Measurements from ENCODE around the gene PHKA1. TPM values are rescaled to one million over a fixed set of nuclear protein-coding genes. Genes with fewer than 3 reads are reported as not detected.
"Not testable (repeated sequence)": the region's sequence is repeated elsewhere in the genome, so short reads cannot be mapped to it uniquely, and the experiment has no call there.

Gene PHKA1
- total RNA-seq, 2 experiments from 2014 or later, result 3.5 to 3.8 TPM

- DNase-seq, result no peak
- Mint-ChIP-seq H3K4me1 (ENCODE audit: low read depth) (no peaks in the 10 kb centered on the region), H3K27ac (no peak overlapping the region), H3K36me3 (peaks cover 2% of the 10 kb centered on the region), H3K27me3 (no peaks in the 10 kb centered on the region), H3K4me3 (no peak overlapping the region), H3K9me3 (peaks cover 4% of the 10 kb centered on the region)
- ChIA-PET CTCF (no interaction called here), POLR2A (no interaction called here)
- intact Hi-C loops (cut with micrococcal nuclease), result no loop called here
Observed at GRCh38 chrX:72705814-72706213, 8.3 kb downstream of the PHKA1 start.

GRCh38 chrX:72705111-72705510 is 9.0 kb downstream of the PHKA1 start:
- Mint-ChIP-seq H3K4me1 (ENCODE audit: low read depth) (no peaks in the 10 kb centered on the region), H3K4me3 (no peak overlapping the region), H3K27ac (no peak overlapping the region), H3K27me3 (no peaks in the 10 kb centered on the region), H3K9me3 (peaks cover 4% of the 10 kb centered on the region), H3K36me3 (peaks cover 2% of the 10 kb centered on the region)
- DNase-seq, result no peak
- intact Hi-C loops (cut with micrococcal nuclease), result no loop called here
- CTCF ChIA-PET, result no interaction called here
- POLR2A ChIA-PET, result no interaction called here

GRCh38 chrX:72694170-72694569 is 19.9 kb downstream of the PHKA1 start:
- DNase-seq, result no peak
- H3K27me3 Mint-ChIP-seq, result no peaks in the 10 kb centered on the region
- H3K4me3 Mint-ChIP-seq, result no peak overlapping the region
- CTCF ChIA-PET, result no interaction called here
- H3K9me3 Mint-ChIP-seq, result no peaks in the 10 kb centered on the region
- intact Hi-C loops (cut with micrococcal nuclease), result no loop called here
- POLR2A ChIA-PET, result no interaction called here
- no peaks in the 10 kb centered on the region for H3K4me1 Mint-ChIP-seq (ENCODE audit: low read depth)
- H3K36me3 Mint-ChIP-seq, result peaks cover 1% of the 10 kb centered on the region
- H3K27ac Mint-ChIP-seq, result no peak overlapping the region

DNA sequence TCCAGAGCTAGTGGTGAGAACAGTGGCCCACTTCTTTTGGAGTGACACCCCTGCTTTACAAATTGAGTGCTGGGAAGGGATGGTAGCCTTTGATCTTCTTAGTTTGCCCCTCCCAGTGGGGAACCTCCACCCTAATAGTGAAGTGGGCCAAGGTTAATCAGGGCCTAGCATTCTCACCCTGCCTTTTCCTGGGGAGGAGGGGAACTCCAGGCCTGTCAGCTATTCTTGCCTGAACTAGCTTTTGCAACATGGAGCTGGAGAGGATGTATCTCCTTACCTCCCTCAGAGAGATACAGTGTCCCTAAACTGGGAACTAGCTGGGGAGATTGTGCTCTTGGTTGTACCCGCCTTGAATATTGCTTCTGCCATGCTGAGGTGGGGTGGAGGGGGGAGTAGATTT is 20.6 kb downstream of the PHKA1 start:
- Mint-ChIP-seq H3K4me3 (no peak overlapping the region), H3K27me3 (no peaks in the 10 kb centered on the region), H3K9me3 (no peaks in the 10 kb centered on the region), H3K4me1 (ENCODE audit: low read depth) (no peaks in the 10 kb centered on the region), H3K27ac (no peak overlapping the region), H3K36me3 (peaks cover 1% of the 10 kb centered on the region)
- POLR2A ChIA-PET, result interaction anchor here (0.6 kb wide), 1 partner anchor 1532 kb away, joined by 3 read pairs; no protein-coding TSS in a partner anchor
- CTCF ChIA-PET, result no interaction called here
- DNase-seq, result no peak
- intact Hi-C loops (cut with micrococcal nuclease), result no loop called here

DNA sequence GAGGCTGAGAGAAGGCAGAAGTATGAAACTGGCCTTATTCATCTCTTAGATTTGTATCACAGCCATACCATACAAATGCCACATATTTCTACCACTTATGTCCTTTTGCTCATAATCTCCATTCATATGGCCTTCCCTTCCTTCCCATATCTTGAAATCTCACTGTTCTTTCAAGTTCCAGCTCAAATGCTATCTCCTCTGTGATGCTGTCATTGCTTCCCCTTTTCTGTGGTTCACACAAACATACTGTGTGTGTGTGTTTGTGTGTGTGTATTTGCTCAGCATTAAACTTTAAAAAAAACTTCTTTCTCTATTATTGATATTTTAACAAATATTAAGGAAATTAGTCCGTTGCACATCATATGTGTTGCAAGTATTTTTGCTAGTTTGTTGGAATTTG is 26.7 kb downstream of the PHKA1 start:
- DNase-seq, result no peak
- Mint-ChIP-seq H3K27ac (no peak overlapping the region), H3K36me3 (peaks cover 1% of the 10 kb centered on the region), H3K4me1 (ENCODE audit: low read depth) (no peaks in the 10 kb centered on the region), H3K9me3 (no peaks in the 10 kb centered on the region), H3K27me3 (peaks cover 2% of the 10 kb centered on the region), H3K4me3 (no peak overlapping the region)
- intact Hi-C loops (cut with micrococcal nuclease), result no loop called here
- POLR2A ChIA-PET, result no interaction called here
- CTCF ChIA-PET, result interaction anchor here (0.7 kb wide), 1 partner anchor 17 kb away, joined by 3 read pairs; no protein-coding TSS in a partner anchor

GRCh38 chrX:72685810-72686456 is 28.2 kb downstream of the PHKA1 start:
- POLR2A ChIA-PET, result no interaction called here
- CTCF ChIA-PET, result no interaction called here
- H3K9me3 Mint-ChIP-seq, result no peaks in the 10 kb centered on the region
- no peak overlapping the region for H3K27ac Mint-ChIP-seq
- no peaks in the 10 kb centered on the region for H3K4me1 Mint-ChIP-seq (ENCODE audit: low read depth)
- H3K27me3 Mint-ChIP-seq, result peaks cover 2% of the 10 kb centered on the region
- DNase-seq, result no peak
- no peak overlapping the region for H3K4me3 Mint-ChIP-seq
- H3K36me3 Mint-ChIP-seq, result peaks cover 1% of the 10 kb centered on the region
- intact Hi-C loops (cut with micrococcal nuclease), result no loop called here

- no peaks in the 10 kb centered on the region for H3K9me3 Mint-ChIP-seq
- H3K4me3 Mint-ChIP-seq, result no peak overlapping the region
- no peaks in the 10 kb centered on the region for H3K4me1 Mint-ChIP-seq (ENCODE audit: low read depth)
- peaks cover 1% of the 10 kb centered on the region for H3K36me3 Mint-ChIP-seq
- ChIA-PET CTCF (no interaction called here), POLR2A (no interaction called here)
- peaks cover 2% of the 10 kb centered on the region for H3K27me3 Mint-ChIP-seq
- no peak overlapping the region for H3K27ac Mint-ChIP-seq
- intact Hi-C loops (cut with micrococcal nuclease), result no loop called here
- DNase-seq, result no peak
Observed at GRCh38 chrX:72685018-72685417, 29.1 kb downstream of the PHKA1 start.

DNA sequence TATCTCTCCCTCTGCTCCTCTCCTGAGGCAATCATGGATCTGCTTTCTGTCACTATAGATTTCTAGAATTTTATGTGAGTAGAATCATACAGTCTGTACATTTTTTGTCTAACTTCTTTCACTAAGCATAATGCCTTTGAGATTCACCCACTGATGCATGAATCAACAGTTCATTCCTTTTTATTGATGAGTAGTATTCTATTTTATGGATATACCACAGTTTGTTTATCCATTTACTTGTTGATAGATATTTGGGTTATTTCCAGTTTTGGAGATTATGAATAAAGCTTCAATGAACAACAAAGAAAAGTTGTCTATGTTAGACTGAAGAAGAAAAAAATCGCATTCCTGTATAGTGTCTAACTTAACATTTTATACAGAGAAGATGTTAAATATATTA is 30.5 kb downstream of the PHKA1 start:
- no peaks in the 10 kb centered on the region for H3K4me1 Mint-ChIP-seq (ENCODE audit: low read depth)
- no peak overlapping the region for H3K27ac Mint-ChIP-seq
- CTCF ChIA-PET, result no interaction called here
- DNase-seq, result no peak
- peaks cover 2% of the 10 kb centered on the region for H3K27me3 Mint-ChIP-seq
- H3K9me3 Mint-ChIP-seq, result no peaks in the 10 kb centered on the region
- intact Hi-C loops (cut with micrococcal nuclease), result no loop called here
- H3K4me3 Mint-ChIP-seq, result no peak overlapping the region
- POLR2A ChIA-PET, result no interaction called here
- H3K36me3 Mint-ChIP-seq, result peaks cover 1% of the 10 kb centered on the region

DNA sequence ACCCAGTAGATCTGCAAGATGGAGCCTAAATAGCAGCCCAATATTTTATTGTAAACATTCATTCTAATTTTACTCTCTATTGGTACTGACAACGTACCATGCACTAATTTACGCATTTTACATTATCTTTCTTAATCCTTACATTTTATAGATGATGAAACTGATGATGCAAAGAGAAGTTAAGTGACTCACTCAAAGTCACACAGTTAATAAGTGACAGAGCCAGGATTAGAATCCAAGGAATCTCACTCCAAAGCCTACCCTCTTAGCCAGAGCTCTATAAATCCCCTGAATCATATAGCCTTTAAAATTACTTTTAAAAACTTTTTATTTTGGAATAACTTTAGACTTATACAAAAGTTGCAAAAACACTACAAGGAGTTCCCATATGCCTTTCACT is 37.6 kb downstream of the PHKA1 start:
- Mint-ChIP-seq H3K27ac (no peak overlapping the region), H3K4me1 (ENCODE audit: low read depth) (no peaks in the 10 kb centered on the region), H3K36me3 (no peaks in the 10 kb centered on the region), H3K4me3 (no peak overlapping the region), H3K9me3 (no peaks in the 10 kb centered on the region), H3K27me3 (no peaks in the 10 kb centered on the region)
- intact Hi-C loops (cut with micrococcal nuclease), result no loop called here
- ChIA-PET POLR2A (no interaction called here), CTCF (no interaction called here)
- no peak for DNase-seq

GRCh38 chrX:72673951-72674350 is 40.2 kb downstream of the PHKA1 start:
- DNase-seq; H3K9me3 Mint-ChIP-seq; H3K27ac Mint-ChIP-seq; H3K36me3 Mint-ChIP-seq; CTCF ChIA-PET; H3K27me3 Mint-ChIP-seq; H3K4me1 Mint-ChIP-seq (ENCODE audit: low read depth); POLR2A ChIA-PET; intact Hi-C loops (cut with micrococcal nuclease); H3K4me3 Mint-ChIP-seq: not testable (repeated sequence)

DNA sequence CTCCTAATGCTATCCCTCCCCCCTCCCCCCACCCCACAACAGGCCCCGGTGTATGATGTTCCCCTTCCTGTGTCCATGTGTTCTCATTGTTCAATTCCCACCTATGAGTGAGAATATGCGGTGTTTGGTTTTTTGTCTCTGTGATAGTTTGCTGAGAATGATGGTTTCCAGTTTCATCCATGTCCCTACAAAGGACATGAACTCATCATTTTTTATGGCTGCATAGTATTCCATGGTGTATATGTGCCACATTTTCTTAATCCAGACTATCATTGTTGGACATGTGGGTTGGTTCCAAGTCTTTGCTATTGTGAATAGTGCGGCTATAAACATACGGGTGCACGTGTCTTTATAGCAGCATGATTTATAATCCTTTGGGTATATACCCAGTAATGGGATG is 44.6 kb downstream of the PHKA1 start:
- H3K27me3 Mint-ChIP-seq; intact Hi-C loops (cut with micrococcal nuclease); H3K27ac Mint-ChIP-seq; H3K4me3 Mint-ChIP-seq; H3K4me1 Mint-ChIP-seq (ENCODE audit: low read depth); H3K36me3 Mint-ChIP-seq; H3K9me3 Mint-ChIP-seq; DNase-seq; POLR2A ChIA-PET; CTCF ChIA-PET: not testable (repeated sequence)

- no peaks in the 10 kb centered on the region for H3K9me3 Mint-ChIP-seq
- intact Hi-C loops (cut with micrococcal nuclease), result no loop called here
- H3K27ac Mint-ChIP-seq, result no peak overlapping the region
- no peaks in the 10 kb centered on the region for H3K27me3 Mint-ChIP-seq
- H3K36me3 Mint-ChIP-seq, result no peaks in the 10 kb centered on the region
- CTCF ChIA-PET, result no interaction called here
- POLR2A ChIA-PET, result no interaction called here
- DNase-seq, result no peak
- peaks cover 4% of the 10 kb centered on the region for H3K4me1 Mint-ChIP-seq (ENCODE audit: low read depth)
- no peak overlapping the region for H3K4me3 Mint-ChIP-seq
Observed at GRCh38 chrX:72666451-72666850, 47.7 kb downstream of the PHKA1 start.

- POLR2A ChIA-PET, result no interaction called here
- H3K36me3 Mint-ChIP-seq, result no peaks in the 10 kb centered on the region
- H3K4me3 Mint-ChIP-seq, result no peak overlapping the region
- no peak overlapping the region for H3K27ac Mint-ChIP-seq
- no peaks in the 10 kb centered on the region for H3K27me3 Mint-ChIP-seq
- DNase-seq, result no peak
- intact Hi-C loops (cut with micrococcal nuclease), result no loop called here
- H3K4me1 Mint-ChIP-seq (ENCODE audit: low read depth), result peaks cover 4% of the 10 kb centered on the region
- CTCF ChIA-PET, result no interaction called here
- no peaks in the 10 kb centered on the region for H3K9me3 Mint-ChIP-seq
Observed at GRCh38 chrX:72663737-72664136, 50.4 kb downstream of the PHKA1 start.

All from activated CD4-positive, alpha-beta memory T cell treated with anti-CD3 and anti-CD28 coated beads for 36 hours (primary cell).